HG02678 (cell line): ENCODE measurements around the gene RTN4RL2.

Source experiments
- ATAC-seq: cut with Tn5 transposase; IDR thresholded peaks from one replicate; pipeline ENCODE4 v1.9.1; 2021; ENCODE audit warnings: mild to moderate bottlenecking, moderate library complexity; ENCODE audit not compliant: unreplicated experiment

RTN4RL2 gene

GRCh38 chr11:57516061-57516443 lies 55.7 kb downstream of the RTN4RL2 start:
- ATAC-seq = no peak

GRCh38 chr11:57521116-57521515 lies 60.8 kb downstream of the RTN4RL2 start:
- no peak for ATAC-seq

- no peak for ATAC-seq
Measured at GRCh38 chr11:57523419-57523818, 63.1 kb downstream of the RTN4RL2 start.
